Measurements from ENCODE around the gene PDCD1LG2.

GRCh38 chr9:5557606-5558587 is 47.6 kb downstream of the PDCD1LG2 start:
- no peak for TF ChIP-seq SMC3 (IDR thresholded peaks at IDR 0.05; ENCODE audit: low read depth, low read length)
- no peak for TF ChIP-seq EZH2phosphoT487 (IDR thresholded peaks at IDR 0.05; ENCODE audit: borderline replicate concordance, low read depth)

Data from SK-N-SH (cell line).